ENCODE measurements around the gene MDH1.

- TF ChIP-seq, protein P1, sequence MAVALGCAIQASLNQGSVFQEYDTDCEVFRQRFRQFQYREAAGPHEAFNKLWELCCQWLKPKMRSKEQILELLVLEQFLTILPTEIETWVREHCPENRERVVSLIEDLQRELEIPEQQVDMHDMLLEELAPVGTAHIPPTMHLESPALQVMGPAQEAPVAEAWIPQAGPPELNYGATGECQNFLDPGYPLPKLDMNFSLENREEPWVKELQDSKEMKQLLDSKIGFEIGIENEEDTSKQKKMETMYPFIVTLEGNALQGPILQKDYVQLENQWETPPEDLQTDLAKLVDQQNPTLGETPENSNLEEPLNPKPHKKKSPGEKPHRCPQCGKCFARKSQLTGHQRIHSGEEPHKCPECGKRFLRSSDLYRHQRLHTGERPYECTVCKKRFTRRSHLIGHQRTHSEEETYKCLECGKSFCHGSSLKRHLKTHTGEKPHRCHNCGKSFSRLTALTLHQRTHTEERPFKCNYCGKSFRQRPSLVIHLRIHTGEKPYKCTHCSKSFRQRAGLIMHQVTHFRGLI (tag by site-specific recombination; IDR thresholded peaks at IDR 0.05): no peak
- TF ChIP-seq SP2 (tag by site-specific recombination; IDR thresholded peaks at IDR 0.05) (no peak), ZFP41 (tag by site-specific recombination; IDR thresholded peaks at IDR 0.05; ENCODE audit: borderline replicate concordance) (no peak)
- TF ChIP-seq, protein P2, sequence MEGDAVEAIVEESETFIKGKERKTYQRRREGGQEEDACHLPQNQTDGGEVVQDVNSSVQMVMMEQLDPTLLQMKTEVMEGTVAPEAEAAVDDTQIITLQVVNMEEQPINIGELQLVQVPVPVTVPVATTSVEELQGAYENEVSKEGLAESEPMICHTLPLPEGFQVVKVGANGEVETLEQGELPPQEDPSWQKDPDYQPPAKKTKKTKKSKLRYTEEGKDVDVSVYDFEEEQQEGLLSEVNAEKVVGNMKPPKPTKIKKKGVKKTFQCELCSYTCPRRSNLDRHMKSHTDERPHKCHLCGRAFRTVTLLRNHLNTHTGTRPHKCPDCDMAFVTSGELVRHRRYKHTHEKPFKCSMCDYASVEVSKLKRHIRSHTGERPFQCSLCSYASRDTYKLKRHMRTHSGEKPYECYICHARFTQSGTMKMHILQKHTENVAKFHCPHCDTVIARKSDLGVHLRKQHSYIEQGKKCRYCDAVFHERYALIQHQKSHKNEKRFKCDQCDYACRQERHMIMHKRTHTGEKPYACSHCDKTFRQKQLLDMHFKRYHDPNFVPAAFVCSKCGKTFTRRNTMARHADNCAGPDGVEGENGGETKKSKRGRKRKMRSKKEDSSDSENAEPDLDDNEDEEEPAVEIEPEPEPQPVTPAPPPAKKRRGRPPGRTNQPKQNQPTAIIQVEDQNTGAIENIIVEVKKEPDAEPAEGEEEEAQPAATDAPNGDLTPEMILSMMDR (tag by site-specific recombination; IDR thresholded peaks at IDR 0.05): no peak
Measured at GRCh38 chr2:63617366-63617765, 28.6 kb downstream of the MDH1 start.

All from HEK293 (cell line).